Neural progenitor cell (in vitro differentiated cells): ENCODE results near the gene PSD2.

Source experiments
- EZH2 ChIP-seq: fragments of 200-600 bp; sonication (generic); IDR thresholded peaks from 2 replicates; pipeline ENCODE4 v1.6.1; 2017; ENCODE audit warnings: antibody characterized with exemption, mild to moderate bottlenecking, moderate library complexity
- EZH2phosphoT487 ChIP-seq: fragments of 200-600 bp; sonication (generic); IDR thresholded peaks from 2 replicates; pipeline ENCODE4 v1.6.1; 2017; ENCODE audit warnings: antibody characterized with exemption
- TF ChIP-seq, protein P1 (sequence below): fragments of 200-600 bp; sonication (generic); IDR thresholded peaks from 2 replicates; pipeline ENCODE4 v1.5.1; 2017; ENCODE audit warnings: antibody characterized with exemption, mild to moderate bottlenecking

DNA sequence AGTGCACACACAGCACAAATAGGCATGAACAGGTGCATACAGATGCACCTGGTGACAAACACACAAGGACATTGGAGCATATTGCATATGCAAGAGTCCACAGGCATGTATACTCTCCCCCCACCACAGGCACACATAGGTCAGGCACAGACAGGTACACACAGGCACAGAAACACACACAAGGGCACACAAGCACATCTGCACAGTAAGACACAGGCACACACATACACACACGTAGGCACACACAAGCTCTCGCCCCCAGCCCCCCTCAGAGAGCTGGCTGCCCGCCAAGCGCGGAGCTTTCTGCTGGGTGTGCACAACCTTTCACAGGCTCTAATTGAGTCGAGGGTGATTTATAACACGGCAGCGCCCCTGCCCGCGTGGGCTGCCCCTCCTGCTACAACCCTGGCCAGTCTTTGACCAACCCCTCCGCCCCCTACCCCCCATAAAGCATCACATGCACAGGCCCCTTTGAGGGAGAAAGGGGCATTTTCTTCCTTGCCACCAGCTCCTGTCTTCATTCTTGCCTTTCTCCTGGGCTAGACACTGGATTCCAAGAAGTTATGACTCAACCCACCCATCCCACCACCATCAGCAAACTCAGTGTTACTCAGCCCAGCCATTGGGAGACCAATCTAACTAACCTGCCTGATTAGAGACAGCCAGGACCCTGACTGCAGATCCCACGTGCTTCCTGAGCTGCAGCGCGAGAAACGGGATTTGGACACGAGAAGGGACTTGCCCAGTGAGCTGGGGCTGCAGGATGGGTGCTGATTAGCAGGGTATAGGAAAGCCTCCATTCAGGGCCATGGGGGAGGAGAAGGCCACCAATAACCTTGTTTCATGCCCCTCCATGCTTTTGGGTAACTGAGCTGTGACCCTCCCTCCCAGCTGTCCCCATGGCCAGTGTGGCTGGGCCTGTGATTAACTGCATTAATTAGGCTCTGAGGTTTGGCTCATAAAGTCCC lies 42.8 kb upstream of the PSD2 start:
- TF ChIP-seq, protein P1, sequence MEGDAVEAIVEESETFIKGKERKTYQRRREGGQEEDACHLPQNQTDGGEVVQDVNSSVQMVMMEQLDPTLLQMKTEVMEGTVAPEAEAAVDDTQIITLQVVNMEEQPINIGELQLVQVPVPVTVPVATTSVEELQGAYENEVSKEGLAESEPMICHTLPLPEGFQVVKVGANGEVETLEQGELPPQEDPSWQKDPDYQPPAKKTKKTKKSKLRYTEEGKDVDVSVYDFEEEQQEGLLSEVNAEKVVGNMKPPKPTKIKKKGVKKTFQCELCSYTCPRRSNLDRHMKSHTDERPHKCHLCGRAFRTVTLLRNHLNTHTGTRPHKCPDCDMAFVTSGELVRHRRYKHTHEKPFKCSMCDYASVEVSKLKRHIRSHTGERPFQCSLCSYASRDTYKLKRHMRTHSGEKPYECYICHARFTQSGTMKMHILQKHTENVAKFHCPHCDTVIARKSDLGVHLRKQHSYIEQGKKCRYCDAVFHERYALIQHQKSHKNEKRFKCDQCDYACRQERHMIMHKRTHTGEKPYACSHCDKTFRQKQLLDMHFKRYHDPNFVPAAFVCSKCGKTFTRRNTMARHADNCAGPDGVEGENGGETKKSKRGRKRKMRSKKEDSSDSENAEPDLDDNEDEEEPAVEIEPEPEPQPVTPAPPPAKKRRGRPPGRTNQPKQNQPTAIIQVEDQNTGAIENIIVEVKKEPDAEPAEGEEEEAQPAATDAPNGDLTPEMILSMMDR, result no peak
- no peak for TF ChIP-seq EZH2
- TF ChIP-seq EZH2phosphoT487, result no peak
